Kasumi-1 (cell line): ENCODE measurements around the gene HERC4.

Experiments
- DNase-seq, 2 experiments: peaks; one replicate each; lab custom pipeline; 2025; lab: John Stamatoyannopoulos, UW

Gene HERC4

GRCh38 chr10:67875340-67876238, 199.5 kb downstream of the HERC4 start:
- DNase-seq, result no peak
